Measurements from ENCODE around the gene PPIL4.

PPIL4 gene

DNA sequence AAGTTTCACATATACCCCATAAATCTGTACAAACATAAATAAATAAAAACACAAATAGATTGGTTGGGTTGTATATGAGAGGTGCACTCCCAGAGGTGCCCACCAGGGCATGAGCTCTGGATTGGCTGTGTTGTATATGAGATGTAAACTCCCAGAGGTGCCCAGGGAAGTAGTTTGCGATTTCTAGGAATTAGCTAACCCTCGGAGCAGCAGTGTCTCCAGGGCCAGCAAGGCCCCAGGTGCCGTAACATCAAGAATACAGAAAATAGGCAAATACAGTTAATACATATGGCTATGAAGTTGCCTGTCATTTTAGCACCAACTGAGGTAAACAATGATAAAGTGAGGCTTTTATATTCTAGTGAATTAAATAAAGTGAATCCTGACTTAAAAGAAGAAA is 14.9 kb upstream of the PPIL4 start:
- peaks cover 9% of the 10 kb centered on the region for H3K36me3 Mint-ChIP-seq (ENCODE audit: insufficient read depth)
- ATAC-seq (replicated peaks) (peak; percentile 14), DNase-seq (peak in 1 of 3 experiments; percentile 15)
- H3K27me3 Mint-ChIP-seq, result peaks cover 7 to 18% of the 10 kb centered on the region in 2 donors
- no peak overlapping the region for H3K4me3 Mint-ChIP-seq
- peaks cover 0 to 6% of the 10 kb centered on the region in 2 donors for H3K4me1 Mint-ChIP-seq (ENCODE audit: low read depth in 2 of 2)
- no peaks in the 10 kb centered on the region for H3K9me3 Mint-ChIP-seq
- no peak overlapping the region for H3K27ac Mint-ChIP-seq

DNA sequence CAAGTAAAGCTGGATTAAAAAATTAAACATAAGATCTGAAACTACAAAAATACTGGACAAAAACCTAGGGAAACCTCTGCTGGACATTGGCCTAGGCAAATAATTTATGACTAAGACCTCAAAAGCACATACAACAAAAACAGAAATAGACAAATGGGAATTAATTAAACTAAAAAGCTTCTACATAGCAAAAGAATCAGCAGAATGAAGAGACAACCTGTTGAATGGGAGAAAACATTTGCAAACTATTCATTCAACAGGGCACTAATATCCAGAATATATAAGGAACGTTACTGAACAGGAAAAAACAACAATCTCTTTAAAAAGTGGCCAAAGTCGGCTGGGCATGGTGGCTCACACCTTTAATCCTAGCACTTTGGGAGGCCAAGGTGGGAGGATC is 13.5 kb upstream of the PPIL4 start:
- H3K36me3 Mint-ChIP-seq (ENCODE audit: insufficient read depth), result no peaks in the 10 kb centered on the region
- no peak for DNase-seq
- H3K4me3 Mint-ChIP-seq, result no peak overlapping the region
- H3K27ac Mint-ChIP-seq, result no peak overlapping the region
- H3K9me3 Mint-ChIP-seq, result no peaks in the 10 kb centered on the region
- no peaks in the 10 kb centered on the region for H3K4me1 Mint-ChIP-seq (ENCODE audit: low read depth in 2 of 2)
- no peak for ATAC-seq (replicated peaks)
- H3K27me3 Mint-ChIP-seq, result peaks cover 20 to 32% of the 10 kb centered on the region in 2 donors

DNA sequence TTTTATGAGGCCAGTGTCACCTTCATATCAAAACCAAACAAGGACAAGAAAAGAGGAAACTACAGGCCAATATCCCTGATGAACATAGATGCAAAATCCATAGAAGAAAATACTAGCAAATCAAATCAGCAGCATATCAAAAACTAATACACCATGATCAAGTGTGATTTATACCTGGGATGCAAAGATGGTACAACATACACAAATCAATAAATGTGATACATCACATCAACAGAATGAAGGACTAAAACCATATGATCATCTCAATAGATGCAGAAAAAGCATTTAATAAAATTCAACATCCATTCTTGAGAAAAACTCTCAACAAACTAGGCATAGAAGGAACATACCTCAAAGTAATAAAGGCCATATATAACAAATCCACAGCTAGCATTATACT is 12.2 kb upstream of the PPIL4 start:
- H3K36me3 Mint-ChIP-seq (ENCODE audit: insufficient read depth), result no peaks in the 10 kb centered on the region
- H3K27me3 Mint-ChIP-seq, result peaks cover 29 to 42% of the 10 kb centered on the region in 2 donors
- no peak overlapping the region for H3K27ac Mint-ChIP-seq
- H3K4me3 Mint-ChIP-seq, result no peak overlapping the region
- ATAC-seq (replicated peaks) (no peak), DNase-seq (no peak)
- H3K4me1 Mint-ChIP-seq (ENCODE audit: low read depth in 2 of 2), result no peaks in the 10 kb centered on the region
- H3K9me3 Mint-ChIP-seq, result no peaks in the 10 kb centered on the region

DNA sequence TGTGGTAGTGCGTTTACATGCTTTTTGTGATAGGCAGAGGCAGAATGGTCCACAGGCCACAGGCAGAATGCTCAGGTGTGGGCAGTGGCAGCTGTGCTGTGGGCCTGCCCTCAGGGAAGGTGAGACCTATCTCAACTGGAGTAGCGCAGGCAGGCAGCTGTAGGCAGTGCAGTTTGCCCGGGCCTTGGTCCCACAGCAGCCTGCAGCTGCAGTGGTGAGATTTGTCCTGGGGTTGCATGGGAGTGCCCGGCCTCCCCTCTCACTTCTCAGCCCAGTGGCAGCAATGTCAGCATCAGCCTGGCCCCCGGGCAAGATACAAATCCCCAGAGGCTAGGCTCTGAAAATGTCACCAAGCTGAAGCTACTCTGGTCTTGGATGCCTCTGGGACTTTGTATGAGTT is 6.1 kb upstream of the PPIL4 start:
- Mint-ChIP-seq H3K36me3 (ENCODE audit: insufficient read depth) (peaks cover 6% of the 10 kb centered on the region), H3K27ac (no peak overlapping the region), H3K9me3 (no peaks in the 10 kb centered on the region), H3K4me1 (ENCODE audit: low read depth in 2 of 2) (peaks cover 0 to 5% of the 10 kb centered on the region in 2 donors), H3K4me3 (no peak overlapping the region), H3K27me3 (peaks cover 31 to 53% of the 10 kb centered on the region in 2 donors)
- no peak for ATAC-seq (replicated peaks)
- no peak for DNase-seq

- Mint-ChIP-seq H3K27ac (peak overlapping the region; percentile 99 to 100), H3K9me3 (no peaks in the 10 kb centered on the region), H3K27me3 (peaks cover 0 to 8% of the 10 kb centered on the region in 2 donors), H3K36me3 (ENCODE audit: insufficient read depth) (peaks cover 43% of the 10 kb centered on the region), H3K4me1 (ENCODE audit: low read depth in 2 of 2) (peaks cover 28 to 33% of the 10 kb centered on the region in 2 donors), H3K4me3 (peak overlapping the region; percentile 93 to 95)
- DNase-seq (peak; percentile 65 to 74 (median 70)), ATAC-seq (replicated peaks) (peak; percentile 60)
Measured at GRCh38 chr6:149545258-149545753, 537 bp downstream of the PPIL4 start.

DNA sequence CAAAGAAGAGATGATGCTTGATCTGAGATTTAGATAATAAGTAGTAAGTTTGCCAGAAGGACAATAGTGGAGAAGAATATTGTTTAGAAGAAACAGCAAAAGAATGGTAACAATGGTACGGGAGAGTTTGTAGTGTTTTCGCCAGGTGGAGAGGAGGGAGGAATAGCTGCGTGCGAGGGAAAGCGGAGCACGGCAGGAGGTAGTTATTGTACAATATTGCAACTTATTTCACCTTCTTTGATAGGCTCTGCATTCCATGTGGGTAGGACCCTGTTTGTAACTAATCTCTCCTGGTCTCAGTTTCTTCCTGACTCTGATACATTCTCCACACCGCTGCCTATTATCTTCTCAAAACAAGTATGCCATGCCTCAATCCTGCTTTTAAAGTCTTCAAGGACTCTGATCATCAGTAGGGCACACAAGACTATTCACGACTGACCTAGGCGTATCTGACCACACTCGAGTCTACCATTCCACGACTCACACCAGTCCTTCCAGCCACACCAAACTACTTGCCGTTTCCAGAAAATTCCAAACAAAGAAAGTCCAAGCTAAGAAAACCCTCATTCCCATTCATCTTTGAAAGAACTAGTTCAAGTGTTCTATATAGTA is 1.1 kb downstream of the PPIL4 start:
- Mint-ChIP-seq H3K27ac (peak overlapping the region; percentile 99 to 100), H3K27me3 (peaks cover 0 to 8% of the 10 kb centered on the region in 2 donors), H3K9me3 (no peaks in the 10 kb centered on the region), H3K4me3 (peak overlapping the region; percentile 93 to 95), H3K36me3 (ENCODE audit: insufficient read depth) (peaks cover 47% of the 10 kb centered on the region), H3K4me1 (ENCODE audit: low read depth in 2 of 2) (peaks cover 28 to 33% of the 10 kb centered on the region in 2 donors)
- ATAC-seq (replicated peaks) (no peak), DNase-seq (no peak)

DNA sequence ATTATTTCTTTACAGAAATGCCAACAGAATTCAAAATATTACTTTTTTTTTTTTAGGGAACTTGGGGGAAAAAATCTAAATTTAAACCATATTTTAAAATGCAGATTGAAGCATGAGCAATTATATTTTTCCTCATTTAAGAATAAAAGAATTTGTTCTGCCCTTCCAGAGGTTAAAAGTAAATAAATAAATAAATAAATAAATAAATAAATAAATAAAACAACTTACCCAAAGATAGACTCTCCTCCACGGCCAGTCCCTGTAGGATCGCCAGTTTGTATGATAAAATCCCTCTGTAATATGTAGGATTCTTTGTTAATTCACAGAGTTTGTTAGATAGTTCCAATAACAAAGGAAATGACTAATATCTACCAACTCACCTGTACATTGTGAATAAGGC is 4.7 kb downstream of the PPIL4 start:
- DNase-seq, result no peak
- no peak for ATAC-seq (replicated peaks)
- Mint-ChIP-seq H3K4me1 (ENCODE audit: low read depth in 2 of 2) (peaks cover 25 to 31% of the 10 kb centered on the region in 2 donors), H3K27me3 (no peaks in the 10 kb centered on the region), H3K36me3 (ENCODE audit: insufficient read depth) (peaks cover 70% of the 10 kb centered on the region), H3K27ac (no peak overlapping the region), H3K4me3 (no peak overlapping the region), H3K9me3 (no peaks in the 10 kb centered on the region)

- no peaks in the 10 kb centered on the region for H3K27me3 Mint-ChIP-seq
- DNase-seq, result no peak
- no peak overlapping the region for H3K4me3 Mint-ChIP-seq
- H3K27ac Mint-ChIP-seq, result no peak overlapping the region
- peaks cover 2 to 3% of the 10 kb centered on the region in 2 donors for H3K4me1 Mint-ChIP-seq (ENCODE audit: low read depth in 2 of 2)
- no peaks in the 10 kb centered on the region for H3K9me3 Mint-ChIP-seq
- H3K36me3 Mint-ChIP-seq (ENCODE audit: insufficient read depth), result peaks cover 96% of the 10 kb centered on the region
- ATAC-seq (replicated peaks), result no peak
Measured at GRCh38 chr6:149534742-149535141, 11.1 kb downstream of the PPIL4 start.

DNA sequence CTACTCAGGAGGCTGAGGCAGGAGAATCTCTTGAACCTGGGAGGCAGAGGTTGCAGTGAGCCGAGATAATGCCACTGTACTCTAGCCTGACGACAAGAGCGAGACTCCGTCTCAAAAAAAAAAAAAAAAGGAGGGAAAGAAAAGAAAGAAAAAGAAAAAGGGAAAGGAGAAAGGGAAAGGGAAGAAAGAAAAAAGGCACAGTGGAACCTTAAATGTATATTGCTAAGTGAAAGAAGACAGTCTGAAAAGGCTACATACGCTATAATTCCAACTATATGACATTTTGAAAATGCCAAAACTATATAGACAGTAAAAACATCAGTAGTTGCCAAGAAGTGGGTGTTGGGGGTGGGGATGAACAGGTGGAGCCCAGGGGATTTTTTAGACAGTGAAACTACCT is 16.2 kb downstream of the PPIL4 start:
- Mint-ChIP-seq H3K4me1 (ENCODE audit: low read depth in 2 of 2) (peaks cover 3 to 6% of the 10 kb centered on the region in 2 donors), H3K4me3 (no peak overlapping the region), H3K36me3 (ENCODE audit: insufficient read depth) (peaks cover 92% of the 10 kb centered on the region), H3K27me3 (no peaks in the 10 kb centered on the region), H3K9me3 (no peaks in the 10 kb centered on the region), H3K27ac (peak overlapping the region in 1 of 2 donors; percentile 28)
- ATAC-seq (replicated peaks) (no peak), DNase-seq (no peak)

GRCh38 chr6:149515494-149515893 is 30.3 kb downstream of the PPIL4 start:
- Mint-ChIP-seq H3K4me1 (ENCODE audit: low read depth in 2 of 2) (peaks cover 4 to 5% of the 10 kb centered on the region in 2 donors), H3K27me3 (no peaks in the 10 kb centered on the region), H3K36me3 (ENCODE audit: insufficient read depth) (peaks cover 49% of the 10 kb centered on the region), H3K9me3 (no peaks in the 10 kb centered on the region), H3K27ac (no peak overlapping the region), H3K4me3 (no peak overlapping the region)
- ATAC-seq (replicated peaks), result no peak
- no peak for DNase-seq

- Mint-ChIP-seq H3K36me3 (ENCODE audit: insufficient read depth) (peaks cover 52% of the 10 kb centered on the region), H3K4me1 (ENCODE audit: low read depth in 2 of 2) (peaks cover 4 to 10% of the 10 kb centered on the region in 2 donors), H3K27me3 (no peaks in the 10 kb centered on the region), H3K27ac (no peak overlapping the region), H3K9me3 (no peaks in the 10 kb centered on the region), H3K4me3 (no peak overlapping the region)
- no peak for DNase-seq
- ATAC-seq (replicated peaks), result no peak
Measured at GRCh38 chr6:149513915-149514314, 31.9 kb downstream of the PPIL4 start.

DNA sequence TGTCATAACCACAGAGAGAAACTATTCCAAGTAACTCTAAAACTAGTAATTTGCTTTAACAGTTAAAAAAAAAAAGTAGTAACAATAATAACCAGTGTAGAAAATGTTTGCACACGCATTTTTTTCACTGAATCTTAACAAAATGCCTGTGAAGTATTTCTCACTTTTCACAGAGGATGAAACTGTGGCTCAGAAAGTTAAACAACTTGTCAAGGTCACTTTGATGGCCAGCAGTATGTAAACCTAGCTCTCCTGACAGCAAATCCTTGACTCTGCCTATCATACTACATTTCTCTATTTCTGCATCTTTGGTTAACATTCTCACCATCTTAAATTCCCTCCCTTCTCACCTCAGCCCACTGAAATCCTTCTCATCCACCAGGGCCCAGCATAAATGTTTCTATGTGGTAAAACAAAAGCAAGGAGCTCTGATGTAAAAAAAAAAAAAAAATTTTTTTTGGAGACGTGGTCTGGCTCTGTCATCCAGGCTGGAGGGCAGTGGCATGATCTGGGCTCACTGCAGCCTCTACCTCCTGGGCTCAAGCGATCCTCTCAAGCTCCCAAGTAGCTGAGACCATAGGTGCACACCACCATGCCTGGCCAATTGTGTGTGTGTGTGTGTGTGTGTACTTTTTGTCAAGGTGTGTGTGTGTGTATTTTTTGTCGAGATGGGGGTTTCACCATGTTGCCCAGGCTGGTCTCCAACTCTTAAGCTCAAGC is 34.9 kb downstream of the PPIL4 start:
- DNase-seq (no peak), ATAC-seq (replicated peaks) (no peak)
- Mint-ChIP-seq H3K27me3 (no peaks in the 10 kb centered on the region), H3K9me3 (no peaks in the 10 kb centered on the region), H3K36me3 (ENCODE audit: insufficient read depth) (peaks cover 47% of the 10 kb centered on the region), H3K27ac (peak overlapping the region; percentile 19 to 33), H3K4me3 (no peak overlapping the region), H3K4me1 (ENCODE audit: low read depth in 2 of 2) (peaks cover 5 to 17% of the 10 kb centered on the region in 2 donors)

- Mint-ChIP-seq H3K36me3 (ENCODE audit: insufficient read depth) (peaks cover 55% of the 10 kb centered on the region), H3K4me1 (ENCODE audit: low read depth in 2 of 2) (peaks cover 5 to 21% of the 10 kb centered on the region in 2 donors)
- peak; percentile 97 for ATAC-seq (replicated peaks)
Measured at GRCh38 chr6:149508485-149508884, 37.4 kb downstream of the PPIL4 start.

GRCh38 chr6:149503872-149504271 is 42.0 kb downstream of the PPIL4 start:
- peaks cover 5 to 16% of the 10 kb centered on the region in 2 donors for H3K4me1 Mint-ChIP-seq (ENCODE audit: low read depth in 2 of 2)
- no peaks in the 10 kb centered on the region for H3K27me3 Mint-ChIP-seq
- H3K36me3 Mint-ChIP-seq (ENCODE audit: insufficient read depth), result peaks cover 37% of the 10 kb centered on the region
- no peak for DNase-seq
- ATAC-seq (replicated peaks), result no peak
- H3K9me3 Mint-ChIP-seq, result no peaks in the 10 kb centered on the region
- no peak overlapping the region for H3K27ac Mint-ChIP-seq
- no peak overlapping the region for H3K4me3 Mint-ChIP-seq

More at GRCh38 chr6:149508485-149508884, 37.4 kb downstream of the PPIL4 start:
- H3K27me3 Mint-ChIP-seq, result no peaks in the 10 kb centered on the region
- no peaks in the 10 kb centered on the region for H3K9me3 Mint-ChIP-seq
- H3K27ac Mint-ChIP-seq, result peak overlapping the region; percentile 15 to 53
- DNase-seq, result peak in 1 of 3 experiments; percentile 15
- no peak overlapping the region for H3K4me3 Mint-ChIP-seq

Data from effector memory CD8-positive, alpha-beta T cell (primary cell).